Measurements from ENCODE around the gene CIAO2B.
A peak's percentile ranks its signal among the peaks of the same experiment; 100 is the strongest.
"Not testable (repeated sequence)": the region's sequence is repeated elsewhere in the genome, so short reads cannot be mapped to it uniquely, and the experiment has no call there.

The CIAO2B gene

GRCh38 chr16:66955363-66956153, 21.4 kb upstream of the CIAO2B start:
- DNase-seq (ENCODE audit: low spot score): not testable (repeated sequence)

- DNase-seq (ENCODE audit: low spot score): peak; percentile 65
These were observed 20.0 kb upstream of the CIAO2B start for GRCh38 chr16:66954097-66954659.

- DNase-seq (ENCODE audit: low spot score): no peak
These were observed 19.4 kb upstream of the CIAO2B start for GRCh38 chr16:66953462-66954096.

- no peak for DNase-seq (ENCODE audit: low spot score)
These were observed 18.4 kb upstream of the CIAO2B start for GRCh38 chr16:66952430-66953110.

- no peak for DNase-seq (ENCODE audit: low spot score)
These were observed 17.0 kb upstream of the CIAO2B start for GRCh38 chr16:66950971-66951790.

GRCh38 chr16:66950437-66950836, 16.2 kb upstream of the CIAO2B start:
- no peak for DNase-seq (ENCODE audit: low spot score)

GRCh38 chr16:66949472-66949871, 15.3 kb upstream of the CIAO2B start:
- no peak for DNase-seq (ENCODE audit: low spot score)

GRCh38 chr16:66948837-66949225, 14.6 kb upstream of the CIAO2B start:
- DNase-seq (ENCODE audit: low spot score): no peak

GRCh38 chr16:66948134-66948836, 14.1 kb upstream of the CIAO2B start:
- DNase-seq (ENCODE audit: low spot score): no peak

GRCh38 chr16:66947302-66948065, 13.3 kb upstream of the CIAO2B start:
- DNase-seq (ENCODE audit: low spot score): peak; percentile 84

- DNase-seq (ENCODE audit: low spot score): no peak
These were observed 12.7 kb upstream of the CIAO2B start for GRCh38 chr16:66946974-66947301.

- DNase-seq (ENCODE audit: low spot score): no peak
These were observed 12.3 kb upstream of the CIAO2B start for GRCh38 chr16:66946541-66946940.

- no peak for DNase-seq (ENCODE audit: low spot score)
These were observed 11.7 kb upstream of the CIAO2B start for GRCh38 chr16:66945939-66946338.

- not testable (repeated sequence) for DNase-seq (ENCODE audit: low spot score)
These were observed 10.8 kb upstream of the CIAO2B start for GRCh38 chr16:66944971-66945370.

- DNase-seq (ENCODE audit: low spot score): no peak
These were observed 9.8 kb upstream of the CIAO2B start for GRCh38 chr16:66944054-66944441.

GRCh38 chr16:66943426-66944053, 9.3 kb upstream of the CIAO2B start:
- DNase-seq (ENCODE audit: low spot score): no peak

- DNase-seq (ENCODE audit: low spot score): no peak
These were observed 8.8 kb upstream of the CIAO2B start for GRCh38 chr16:66942981-66943380.

- no peak for DNase-seq (ENCODE audit: low spot score)
These were observed 6.0 kb upstream of the CIAO2B start for GRCh38 chr16:66940236-66940635.

- no peak for DNase-seq (ENCODE audit: low spot score)
These were observed 5.2 kb upstream of the CIAO2B start for GRCh38 chr16:66939366-66939765.

- no peak for DNase-seq (ENCODE audit: low spot score)
These were observed 3.6 kb upstream of the CIAO2B start for GRCh38 chr16:66937725-66938337.

All from kidney capillary endothelial cell (primary cell).